ENCODE data around the gene DNM1L.

DNA sequence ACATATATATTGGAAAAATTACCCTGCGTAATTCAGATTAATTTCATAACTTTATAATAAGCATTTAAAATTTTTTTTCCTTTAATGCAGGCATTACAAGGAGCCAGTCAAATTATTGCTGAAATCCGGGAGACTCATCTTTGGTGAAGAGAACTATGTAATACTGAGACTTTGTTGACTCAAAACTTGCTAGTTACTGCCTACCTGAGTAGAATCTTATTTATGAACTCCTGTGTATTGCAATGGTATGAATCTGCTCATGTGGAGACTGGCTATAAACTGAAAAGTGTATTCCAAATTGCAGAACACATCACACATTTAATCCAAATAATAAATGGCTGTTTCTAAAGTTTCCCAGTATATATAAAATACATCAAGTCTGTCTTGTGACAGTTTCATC lies 64.2 kb downstream of the DNM1L start:
- TF ChIP-seq, protein P1, sequence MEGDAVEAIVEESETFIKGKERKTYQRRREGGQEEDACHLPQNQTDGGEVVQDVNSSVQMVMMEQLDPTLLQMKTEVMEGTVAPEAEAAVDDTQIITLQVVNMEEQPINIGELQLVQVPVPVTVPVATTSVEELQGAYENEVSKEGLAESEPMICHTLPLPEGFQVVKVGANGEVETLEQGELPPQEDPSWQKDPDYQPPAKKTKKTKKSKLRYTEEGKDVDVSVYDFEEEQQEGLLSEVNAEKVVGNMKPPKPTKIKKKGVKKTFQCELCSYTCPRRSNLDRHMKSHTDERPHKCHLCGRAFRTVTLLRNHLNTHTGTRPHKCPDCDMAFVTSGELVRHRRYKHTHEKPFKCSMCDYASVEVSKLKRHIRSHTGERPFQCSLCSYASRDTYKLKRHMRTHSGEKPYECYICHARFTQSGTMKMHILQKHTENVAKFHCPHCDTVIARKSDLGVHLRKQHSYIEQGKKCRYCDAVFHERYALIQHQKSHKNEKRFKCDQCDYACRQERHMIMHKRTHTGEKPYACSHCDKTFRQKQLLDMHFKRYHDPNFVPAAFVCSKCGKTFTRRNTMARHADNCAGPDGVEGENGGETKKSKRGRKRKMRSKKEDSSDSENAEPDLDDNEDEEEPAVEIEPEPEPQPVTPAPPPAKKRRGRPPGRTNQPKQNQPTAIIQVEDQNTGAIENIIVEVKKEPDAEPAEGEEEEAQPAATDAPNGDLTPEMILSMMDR (IDR thresholded peaks at IDR 0.05) = no peak
- TF ChIP-seq POLR2A (IDR thresholded peaks at IDR 0.05) = no peak

Data from body of pancreas (tissue), 4 donors.